Measurements from ENCODE around the gene ADK. TPM values are rescaled to one million over a fixed set of nuclear protein-coding genes. Genes with fewer than 3 reads are reported as not detected.

The ADK gene
- total RNA-seq, 2 experiments from 2014 or later, result 26.4 to 31.1 TPM

- CTCF ChIA-PET (ENCODE audit: unreplicated experiment), result no interaction called here
Observed at GRCh38 chr10:74361678-74362077, 210.7 kb downstream of the ADK start.

GRCh38 chr10:74363727-74364126 lies 212.7 kb downstream of the ADK start:
- intact Hi-C loops (cut with micrococcal nuclease; ENCODE audit: unreplicated experiment), result no loop called here
- Histone ChIP-seq H3K79me2 (ENCODE audit: insufficient read depth, low read depth, low read length) (no peaks in the 10 kb centered on the region), H2AFZ (ENCODE audit: low read length) (no peak overlapping the region), H3K27ac (ENCODE audit: low read depth, low read length, poor library complexity, severe bottlenecking) (no peak overlapping the region), H3K36me3 (ENCODE audit: insufficient read depth, low read length) (peaks cover 15% of the 10 kb centered on the region; the same call in 1 of the 2 replicates), H3K9me2 (ENCODE audit: insufficient read depth, low read length) (no peaks in the 10 kb centered on the region), H3K9me3 (ENCODE audit: low read length) (peaks cover 16% of the 10 kb centered on the region), H3K4me2 (ENCODE audit: low read length) (no peak overlapping the region), H3K4me1 (ENCODE audit: insufficient read depth, low read length, poor library complexity, severe bottlenecking) (no peaks in the 10 kb centered on the region), H3K4me3 (ENCODE audit: low read depth, low read length, poor library complexity, severe bottlenecking) (no peak overlapping the region), H4K20me1 (ENCODE audit: insufficient read depth, low read length) (no peaks in the 10 kb centered on the region)
- POLR2A ChIA-PET, result no interaction called here
- TF ChIP-seq EZH2phosphoT487 (IDR thresholded peaks at IDR 0.05; ENCODE audit: borderline replicate concordance, low read depth, low read length), result no peak
- TF ChIP-seq CTCF (conservative IDR thresholded peaks at IDR 0.05; ENCODE audit: low read length), result no peak
- no TSS peak for BruUV-seq (replicated peaks)
- DNase-seq (ENCODE audit: low spot score), result no peak
- CTCF ChIA-PET (ENCODE audit: unreplicated experiment), result interaction anchor here (0.6 kb wide), 1 partner anchor 16 kb away, joined by 5 read pairs; no protein-coding TSS in a partner anchor

More at GRCh38 chr10:74361678-74362077, 210.7 kb downstream of the ADK start:
- H3K36me3 ChIP-seq (ENCODE audit: insufficient read depth, low read length), result peaks cover 15% of the 10 kb centered on the region; the same call in 1 of the 2 replicates
- H3K9me2 ChIP-seq (ENCODE audit: insufficient read depth, low read length), result no peaks in the 10 kb centered on the region
- no peaks in the 10 kb centered on the region for H3K4me1 ChIP-seq (ENCODE audit: insufficient read depth, low read length, poor library complexity, severe bottlenecking)
- H3K9me3 ChIP-seq (ENCODE audit: low read length), result peaks cover 23% of the 10 kb centered on the region
- no peak for DNase-seq (ENCODE audit: low spot score)
- H3K27ac ChIP-seq (ENCODE audit: low read depth, low read length, poor library complexity, severe bottlenecking), result no peak overlapping the region
- no peaks in the 10 kb centered on the region for H3K79me2 ChIP-seq (ENCODE audit: insufficient read depth, low read depth, low read length)
- no peak overlapping the region for H3K4me2 ChIP-seq (ENCODE audit: low read length)
- POLR2A ChIA-PET, result no interaction called here
- H3K4me3 ChIP-seq (ENCODE audit: low read depth, low read length, poor library complexity, severe bottlenecking), result no peak overlapping the region
- BruUV-seq (replicated peaks), result no TSS peak
- no peak overlapping the region for H2AFZ ChIP-seq (ENCODE audit: low read length)
- intact Hi-C loops (cut with micrococcal nuclease; ENCODE audit: unreplicated experiment), result no loop called here
- no peaks in the 10 kb centered on the region for H4K20me1 ChIP-seq (ENCODE audit: insufficient read depth, low read length)
- no peak for TF ChIP-seq EZH2phosphoT487 (IDR thresholded peaks at IDR 0.05; ENCODE audit: borderline replicate concordance, low read depth, low read length)
- TF ChIP-seq CTCF (conservative IDR thresholded peaks at IDR 0.05; ENCODE audit: low read length), result no peak

DNA sequence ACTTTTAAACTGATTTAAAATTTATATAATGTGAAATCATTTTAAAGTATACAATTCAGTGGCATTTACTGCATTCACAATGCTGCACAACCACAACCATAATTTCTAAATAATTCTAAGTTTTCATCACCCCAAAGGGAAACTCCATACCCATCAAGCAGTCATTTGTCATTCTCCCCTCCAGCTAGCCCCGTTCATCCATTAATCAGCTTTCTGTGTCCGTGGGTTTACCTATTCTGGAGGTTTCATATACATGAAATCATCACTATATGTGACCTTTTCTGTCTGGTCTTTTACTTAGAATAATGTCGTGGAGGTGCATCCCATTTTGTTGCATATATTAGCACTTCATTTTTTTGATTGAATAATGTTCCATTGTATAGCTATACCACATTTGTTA lies 214.1 kb downstream of the ADK start:
- intact Hi-C loops (cut with micrococcal nuclease; ENCODE audit: unreplicated experiment), result no loop called here
- no peaks in the 10 kb centered on the region for H3K4me1 ChIP-seq (ENCODE audit: insufficient read depth, low read length, poor library complexity, severe bottlenecking)
- no peak for DNase-seq (ENCODE audit: low spot score)
- H3K4me3 ChIP-seq (ENCODE audit: low read depth, low read length, poor library complexity, severe bottlenecking), result no peak overlapping the region
- ChIA-PET POLR2A (interaction anchor here (0.6 to 1.0 kb wide), 3 partner anchors 12 to 812 kb away, joined by 3 to 6 read pairs (median 4); no protein-coding TSS in a partner anchor), CTCF (ENCODE audit: unreplicated experiment) (no interaction called here)
- no peak overlapping the region for H3K27ac ChIP-seq (ENCODE audit: low read depth, low read length, poor library complexity, severe bottlenecking)
- BruUV-seq (replicated peaks), result no TSS peak
- H4K20me1 ChIP-seq (ENCODE audit: insufficient read depth, low read length), result no peaks in the 10 kb centered on the region
- peaks cover 15% of the 10 kb centered on the region; the same call in 1 of the 2 replicates for H3K36me3 ChIP-seq (ENCODE audit: insufficient read depth, low read length)
- H2AFZ ChIP-seq (ENCODE audit: low read length), result no peak overlapping the region
- H3K79me2 ChIP-seq (ENCODE audit: insufficient read depth, low read depth, low read length), result no peaks in the 10 kb centered on the region
- no peak overlapping the region for H3K4me2 ChIP-seq (ENCODE audit: low read length)
- peaks cover 11% of the 10 kb centered on the region; the same call in 1 of the 2 replicates for H3K9me3 ChIP-seq (ENCODE audit: low read length)
- no peaks in the 10 kb centered on the region for H3K9me2 ChIP-seq (ENCODE audit: insufficient read depth, low read length)
- TF ChIP-seq EZH2phosphoT487 (IDR thresholded peaks at IDR 0.05; ENCODE audit: borderline replicate concordance, low read depth, low read length) (no peak), CTCF (conservative IDR thresholded peaks at IDR 0.05; ENCODE audit: low read length) (no peak)

Data from OCI-LY7 (cell line).